HL-60 (cell line): ENCODE data around the gene DNMT1.

Experiments
- CTCF ChIP-seq: IDR thresholded peaks from one replicate; pipeline ENCODE4 v1.5.1; 2011; ENCODE audit warnings: low read length, control low read depth, inconsistent platforms; ENCODE audit not compliant: insufficient read depth
- GABPA ChIP-seq: IDR thresholded peaks from 2 replicates; pipeline ENCODE4 v1.6.1; 2012; ENCODE audit warnings: low read depth
- POLR2AphosphoS5 ChIP-seq: IDR thresholded peaks from 2 replicates; pipeline ENCODE4 v1.6.1; 2012; ENCODE audit warnings: low read depth
- REST ChIP-seq: IDR thresholded peaks from 2 replicates; pipeline ENCODE4 v1.6.1; 2012; ENCODE audit warnings: low read depth; ENCODE audit not compliant: insufficient replicate concordance

GRCh38 chr19:10230861-10231611 is 36.3 kb upstream of the DNMT1 start, which contains the start of gene S1PR2:
- no peak for TF ChIP-seq GABPA
- TF ChIP-seq CTCF: no peak
- no peak for TF ChIP-seq REST
- no peak for TF ChIP-seq POLR2AphosphoS5
